SKM-1 treated with dmso at 0.1 percent for 144 hours (cell line): ENCODE results near the gene COL12A1.

Experiments
- DNase-seq: peaks from one replicate; lab custom pipeline; 2025; ENCODE audit not compliant: unreplicated experiment; lab: John Stamatoyannopoulos, UW

The COL12A1 gene

GRCh38 chr6:75145211-75145610, 60.6 kb downstream of the COL12A1 start:
- no peak for DNase-seq

GRCh38 chr6:75144386-75144785, 61.5 kb downstream of the COL12A1 start:
- no peak for DNase-seq

GRCh38 chr6:75143191-75143590, 62.7 kb downstream of the COL12A1 start:
- no peak for DNase-seq

GRCh38 chr6:75142721-75143120, 63.1 kb downstream of the COL12A1 start:
- no peak for DNase-seq

- DNase-seq, result no peak
These were observed 70.0 kb downstream of the COL12A1 start for GRCh38 chr6:75135876-75136275.

GRCh38 chr6:75135450-75135849, 70.4 kb downstream of the COL12A1 start:
- DNase-seq, result no peak

GRCh38 chr6:75130784-75131183, 75.1 kb downstream of the COL12A1 start:
- no peak for DNase-seq

GRCh38 chr6:75128878-75129570, 76.8 kb downstream of the COL12A1 start:
- no peak for DNase-seq

- DNase-seq, result no peak
These were observed 79.3 kb downstream of the COL12A1 start for GRCh38 chr6:75126518-75126917.

- DNase-seq, result no peak
These were observed 80.9 kb downstream of the COL12A1 start for GRCh38 chr6:75124983-75125382.

GRCh38 chr6:75124085-75124484, 81.8 kb downstream of the COL12A1 start:
- DNase-seq, result no peak

GRCh38 chr6:75118925-75119515, 86.8 kb downstream of the COL12A1 start:
- no peak for DNase-seq

GRCh38 chr6:75117701-75118100, 88.2 kb downstream of the COL12A1 start:
- DNase-seq, result no peak

GRCh38 chr6:75116946-75117345, 88.9 kb downstream of the COL12A1 start:
- no peak for DNase-seq

GRCh38 chr6:75115481-75115880, 90.4 kb downstream of the COL12A1 start:
- no peak for DNase-seq

- DNase-seq, result no peak
These were observed 91.0 kb downstream of the COL12A1 start for GRCh38 chr6:75114806-75115205.

- no peak for DNase-seq
These were observed 91.7 kb downstream of the COL12A1 start for GRCh38 chr6:75114195-75114594.

GRCh38 chr6:75113446-75113845, 92.4 kb downstream of the COL12A1 start:
- no peak for DNase-seq

- no peak for DNase-seq
These were observed 96.1 kb downstream of the COL12A1 start for GRCh38 chr6:75109765-75110164.

GRCh38 chr6:75109022-75109421, 96.8 kb downstream of the COL12A1 start:
- no peak for DNase-seq

- no peak for DNase-seq
These were observed 97.4 kb downstream of the COL12A1 start for GRCh38 chr6:75108333-75108974.

- no peak for DNase-seq
These were observed 97.9 kb downstream of the COL12A1 start for GRCh38 chr6:75107913-75108312.
